Ovary (tissue), 9 donors: Measurements from ENCODE around the gene N4BP2L2. TPM values are rescaled to one million over a fixed set of nuclear protein-coding genes. Genes with fewer than 3 reads are reported as not detected.

Experiments
- DNase-seq, 5 donors: peaks; one replicate each; pipeline ENCODE4 v3.0.0-alpha.2; 2019 to 2020
- H3K27ac ChIP-seq, 2 donors: fragments of 200-600 bp; one replicate each; pipeline versions ENCODE4 v1.5.1 to v1.8.0; 2019 to 2022
- H3K27me3 ChIP-seq: fragments of 200-600 bp; one replicate; pipeline ENCODE4 v1.8.0; 2022
- H3K36me3 ChIP-seq: fragments of 200-600 bp; sonication (generic); one replicate; pipeline ENCODE4 v1.5.1; 2019
- H3K4me1 ChIP-seq: one replicate; pipeline ENCODE4 v1.8.1; 2013; ENCODE audit warnings: mild to moderate bottlenecking, moderate library complexity; ENCODE audit not compliant: insufficient read depth
- H3K4me3 ChIP-seq: fragments of 200-600 bp; sonication (generic); one replicate; pipeline ENCODE4 v1.5.1; 2017
- H3K9me3 ChIP-seq, 2 donors: fragments of 200-600 bp in 1 of 2; sonication (generic) in 1 of 2; one replicate each; pipeline versions ENCODE4 v1.5.1 to v1.8.1; 2013 to 2019; ENCODE audit warnings: mild to moderate bottlenecking in 1 of 2, moderate library complexity in 1 of 2
- EP300 ChIP-seq: sonication (generic); formaldehyde crosslinking; IDR thresholded peaks from one replicate; pipeline ENCODE4 v1.6.1; 2017; ENCODE audit warnings: antibody characterized with exemption
- POLR2A ChIP-seq: fragments of 450-650 bp; IDR thresholded peaks from one replicate; pipeline ENCODE4 v1.6.1; 2017; ENCODE audit warnings: antibody characterized with exemption, mild to moderate bottlenecking, moderate library complexity
- WGBS, 3 donors: extraction: QIAGEN DNeasy Blood & Tissue Kit in 1 of 3; methylation state at CpG; one replicate each; pipeline versions ENCODE4 v1.1.5 to v1.1.7; 2013 to 2017; 5-methylcytosine and 5-hydroxymethylcytosine counted together
- intact Hi-C, 4 donors: fragments of 100-400 bp; cut with DNase I; formaldehyde crosslinking; loops; one replicate each; pipeline versions ENCODE4 v1.11.0 to v1.15.1; 2022 to 2023
- polyA plus RNA-seq, 2 donors: library from polyadenylated mRNA; stranded (reverse); fragments of 200-250 nt in 1 of 2; fragments of 350-450 nt in 1 of 2; fragmentation: Illumina TruSeq in 1 of 2; extraction: RNeasy Lipid Tissue Mini Kit (QIAGEN cat#74804) in 1 of 2; gene quantifications; one replicate each; pipeline ENCODE4 v1.2.3, GENCODE V29; 2013 to 2014
- total RNA-seq, 7 donors: library from RNA; depleted of rRNA in 2 of 7; stranded (reverse); fragments of >200 nt in 2 of 7; fragmentation: NEBNext Ultra II Directional in 3 of 7; extraction: Animal tissue kit (Norgen Biotek cat#: 25700) in 3 of 7; gene quantifications; one replicate each; pipeline versions ENCODE4 v1.1.0 to v1.2.4, GENCODE V29; 2016 to 2023
- TF ChIP-seq, protein P1 (sequence below), 3 donors: fragments of 450-650 bp in 2 of 3; fragments of 200-600 bp in 1 of 3; IDR thresholded peaks; one replicate each; pipeline versions ENCODE4 v1.5.1 to v1.8.0; 2016 to 2022; ENCODE audit warnings: antibody characterized with exemption in 3 of 3, mild to moderate bottlenecking in 1 of 3
- donor health status: DM: no; HTN: no; CAD: no; lungs with moderate emphysema.
- donor health status: DM: no; HTN: no; CAD: no.
- donor health status: Bipolar disorder and iron deficiency.
- donor health status: DM: yes; HTN: yes; CAD: no.
- donor health status: DM: no; HTN: no; CAD: no.
- donor health status: DM: yes; HTN: yes; CAD: no.

The N4BP2L2 gene
- total and polyA plus RNA-seq, 9 donors: 67.8 to 220 (median 168) TPM

DNA sequence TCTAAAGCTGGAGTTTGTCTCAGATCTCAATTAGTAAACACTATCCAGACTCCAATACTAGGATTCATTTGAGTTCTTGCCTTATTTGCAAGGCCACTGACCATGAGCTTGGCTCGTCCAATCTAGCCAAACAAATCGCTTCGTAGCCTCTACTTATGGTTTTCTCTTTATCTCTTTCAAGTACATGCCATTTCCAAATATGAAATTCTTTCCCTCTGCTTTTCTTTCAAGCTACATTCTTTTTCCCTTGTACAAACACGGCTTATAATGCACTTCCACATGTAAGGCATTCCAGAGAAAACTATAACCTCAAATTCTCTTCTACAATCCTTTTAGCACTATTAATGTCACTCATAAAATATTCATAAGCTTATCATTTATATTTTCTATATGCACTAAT lies 99.7 kb downstream of the N4BP2L2 start:
- Histone ChIP-seq H3K27me3 (no peaks in the 10 kb centered on the region), H3K36me3 (no peaks in the 10 kb centered on the region), H3K27ac (no peak overlapping the region), H3K4me3 (no peak overlapping the region), H3K4me1 (no peaks in the 10 kb centered on the region), H3K9me3 (no peaks in the 10 kb centered on the region)
- DNase-seq: no peak
- TF ChIP-seq, protein P1, sequence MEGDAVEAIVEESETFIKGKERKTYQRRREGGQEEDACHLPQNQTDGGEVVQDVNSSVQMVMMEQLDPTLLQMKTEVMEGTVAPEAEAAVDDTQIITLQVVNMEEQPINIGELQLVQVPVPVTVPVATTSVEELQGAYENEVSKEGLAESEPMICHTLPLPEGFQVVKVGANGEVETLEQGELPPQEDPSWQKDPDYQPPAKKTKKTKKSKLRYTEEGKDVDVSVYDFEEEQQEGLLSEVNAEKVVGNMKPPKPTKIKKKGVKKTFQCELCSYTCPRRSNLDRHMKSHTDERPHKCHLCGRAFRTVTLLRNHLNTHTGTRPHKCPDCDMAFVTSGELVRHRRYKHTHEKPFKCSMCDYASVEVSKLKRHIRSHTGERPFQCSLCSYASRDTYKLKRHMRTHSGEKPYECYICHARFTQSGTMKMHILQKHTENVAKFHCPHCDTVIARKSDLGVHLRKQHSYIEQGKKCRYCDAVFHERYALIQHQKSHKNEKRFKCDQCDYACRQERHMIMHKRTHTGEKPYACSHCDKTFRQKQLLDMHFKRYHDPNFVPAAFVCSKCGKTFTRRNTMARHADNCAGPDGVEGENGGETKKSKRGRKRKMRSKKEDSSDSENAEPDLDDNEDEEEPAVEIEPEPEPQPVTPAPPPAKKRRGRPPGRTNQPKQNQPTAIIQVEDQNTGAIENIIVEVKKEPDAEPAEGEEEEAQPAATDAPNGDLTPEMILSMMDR (IDR thresholded peaks at IDR 0.05): no peak
- TF ChIP-seq EP300: no peak
- no peak for TF ChIP-seq POLR2A
- 31 to 58% (median 53%) methylated on average over 4 of the region's 4 CpGs for whole genome bisulfite sequencing, 3 donors
- intact Hi-C loops: no loop called here

DNA sequence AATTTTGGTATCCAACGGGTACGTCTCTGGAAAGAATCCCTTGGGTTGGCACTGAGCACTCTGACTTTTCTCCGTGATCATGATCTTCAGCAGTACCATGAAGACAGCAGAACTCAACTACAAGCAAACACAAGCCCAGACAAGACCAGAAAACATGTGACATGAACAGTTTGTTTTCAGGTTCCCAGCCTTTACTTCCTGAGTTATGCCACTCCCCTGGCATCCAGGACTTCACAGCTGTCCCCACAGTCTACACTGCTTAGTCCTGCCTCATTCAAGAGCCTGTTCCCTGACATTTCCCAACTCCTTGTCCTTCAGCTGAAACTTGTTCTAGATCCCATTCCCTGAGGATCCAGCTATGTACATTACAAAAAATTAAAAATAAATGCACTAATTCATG lies 105.7 kb downstream of the N4BP2L2 start:
- no peak overlapping the region for H3K4me3 ChIP-seq
- H3K27ac ChIP-seq: no peak overlapping the region
- no peaks in the 10 kb centered on the region for H3K27me3 ChIP-seq
- TF ChIP-seq EP300: no peak
- TF ChIP-seq POLR2A: no peak
- TF ChIP-seq, protein P1 (IDR thresholded peaks at IDR 0.05): no peak
- peaks cover 3% of the 10 kb centered on the region for H3K4me1 ChIP-seq
- H3K9me3 ChIP-seq: no peaks in the 10 kb centered on the region
- DNase-seq: no peak
- H3K36me3 ChIP-seq: no peaks in the 10 kb centered on the region
- intact Hi-C loops: no loop called here
- 84 to 88% (median 87%) methylated on average over 3 of the region's 3 CpGs for WGBS, 3 donors

DNA sequence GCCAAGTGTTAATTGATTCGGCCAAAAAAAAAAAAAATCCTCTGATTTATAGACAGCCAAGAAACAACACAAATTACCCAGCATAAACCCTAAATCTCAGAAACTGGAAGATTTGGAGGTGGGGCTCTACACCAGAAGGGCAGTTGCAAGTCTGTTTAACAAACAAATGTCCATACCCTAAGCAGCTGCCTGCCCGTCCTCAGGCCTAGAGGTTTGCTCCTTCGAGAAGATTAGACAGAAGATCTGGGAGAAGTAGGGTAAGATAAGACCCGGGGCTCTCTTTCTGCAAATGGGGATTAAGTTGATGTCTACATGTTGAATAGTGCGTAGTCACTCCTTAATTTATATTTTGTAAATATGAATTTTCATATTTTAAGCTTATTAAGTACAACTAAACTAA lies 107.2 kb downstream of the N4BP2L2 start:
- TF ChIP-seq POLR2A (no peak), EP300 (no peak)
- TF ChIP-seq, protein P1 (IDR thresholded peaks at IDR 0.05): no peak
- Histone ChIP-seq H3K4me3 (no peak overlapping the region), H3K9me3 (no peaks in the 10 kb centered on the region), H3K27me3 (no peaks in the 10 kb centered on the region), H3K36me3 (no peaks in the 10 kb centered on the region), H3K27ac (no peak overlapping the region), H3K4me1 (peaks cover 5% of the 10 kb centered on the region)
- intact Hi-C loops: no loop called here
- DNase-seq: no peak
- 92 to 93% (median 92%) methylated on average over 5 of the region's 5 CpGs for WGBS, 3 donors

DNA sequence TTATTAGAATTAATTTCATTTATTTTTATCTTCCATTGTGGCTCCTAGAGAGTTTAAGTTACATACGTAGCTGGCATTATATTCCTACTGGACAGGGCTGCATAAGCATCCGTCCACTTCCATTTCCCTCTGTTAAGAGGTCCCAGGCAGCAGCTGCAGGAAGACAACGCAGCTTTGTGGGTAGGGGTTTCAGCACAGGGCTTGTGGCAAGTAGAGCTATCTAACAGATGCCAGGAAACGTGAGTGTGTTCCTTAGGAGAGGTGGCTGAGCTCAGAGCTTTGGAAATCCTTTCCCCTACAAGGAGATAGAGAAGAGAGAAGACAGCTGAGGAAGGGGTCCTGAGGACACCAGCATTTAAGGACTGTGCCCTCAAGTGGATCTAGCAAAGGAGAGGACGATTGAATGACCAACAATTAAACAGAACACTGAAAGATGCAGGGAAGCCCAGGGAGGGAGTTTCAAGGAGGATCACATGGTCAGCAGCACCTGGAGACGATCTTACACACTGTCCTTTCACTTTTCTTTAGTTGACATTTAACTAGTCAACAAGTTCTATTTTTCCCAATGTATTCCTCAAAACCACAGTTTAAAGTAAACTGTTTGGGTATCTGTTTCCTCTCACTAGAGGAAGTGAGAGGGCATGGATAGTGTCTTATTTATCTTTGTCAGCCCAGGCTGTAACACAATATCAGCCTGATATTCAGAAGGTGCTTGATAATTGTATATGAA lies 108.4 kb downstream of the N4BP2L2 start:
- Histone ChIP-seq H3K27ac (no peak overlapping the region), H3K4me3 (no peak overlapping the region), H3K4me1 (peaks cover 11% of the 10 kb centered on the region), H3K36me3 (no peaks in the 10 kb centered on the region), H3K27me3 (no peaks in the 10 kb centered on the region), H3K9me3 (no peaks in the 10 kb centered on the region)
- TF ChIP-seq POLR2A: no peak
- TF ChIP-seq, protein P1 (IDR thresholded peaks at IDR 0.05): no peak
- no peak for TF ChIP-seq EP300
- intact Hi-C loops: no loop called here
- DNase-seq: no peak
- 70 to 73% (median 73%) methylated on average over 6 of the region's 6 CpGs for WGBS, 3 donors
